Transverse colon (tissue), 4 donors: ENCODE results near the gene FAM163A. TPM values are rescaled to one million over a fixed set of nuclear protein-coding genes. Genes with fewer than 3 reads are reported as not detected.

Experiments
- DNase-seq: peaks from one replicate; pipeline ENCODE4 v3.0.0-alpha.2; 2019
- H3K27ac ChIP-seq, 4 donors: fragments of 200-600 bp; sonication (generic); 2 replicates each; pipeline ENCODE4 v1.5.1; 2016 to 2018; ENCODE audit warnings: inconsistent platforms in 4 of 4
- H3K27me3 ChIP-seq: fragments of 200-600 bp; sonication (generic); 2 replicates; pipeline ENCODE4 v1.5.1; 2017; ENCODE audit warnings: inconsistent platforms
- H3K36me3 ChIP-seq, 4 donors: fragments of 200-600 bp; sonication (generic); 2 replicates each; pipeline ENCODE4 v1.5.1; 2017 to 2019; ENCODE audit warnings: inconsistent platforms in 4 of 4
- H3K4me1 ChIP-seq, 4 donors: fragments of 200-600 bp; sonication (generic); 2 replicates each; pipeline ENCODE4 v1.5.1; 2017 to 2020; ENCODE audit warnings: inconsistent platforms in 4 of 4
- H3K4me3 ChIP-seq, 4 donors: fragments of 200-600 bp; sonication (generic); 1 replicate in 1 of 4; 2 replicates in 3 of 4; pipeline versions ENCODE4 v1.5.1 to v1.6.1; 2017 to 2019; ENCODE audit warnings: inconsistent platforms in 4 of 4
- H3K9me3 ChIP-seq, 2 donors: fragments of 200-600 bp; sonication (generic); 2 replicates each; pipeline ENCODE4 v1.5.1; 2017 to 2019; ENCODE audit warnings: inconsistent platforms in 2 of 2
- CTCF ChIP-seq, 5 experiments: fragments of 200-600 bp in 3 of 5; fragments of 450-650 bp in 2 of 5; sonication (generic) in 3 of 5; IDR thresholded peaks; 1 replicate in 2 of 5; 2 replicates in 3 of 5; pipeline ENCODE4 v1.5.1; 2016 to 2017; ENCODE audit warnings: antibody characterized with exemption in 5 of 5, inconsistent platforms in 3 of 5, mild to moderate bottlenecking in 2 of 5, moderate library complexity in 1 of 5
- EP300 ChIP-seq: sonication (generic); formaldehyde crosslinking; IDR thresholded peaks from one replicate; pipeline ENCODE4 v1.6.1; 2017; ENCODE audit warnings: antibody characterized with exemption, low read depth
- POLR2A ChIP-seq: fragments of 450-650 bp; IDR thresholded peaks from one replicate; pipeline ENCODE4 v1.6.1; 2016; ENCODE audit warnings: antibody characterized with exemption, mild to moderate bottlenecking, moderate library complexity
- POLR2AphosphoS5 ChIP-seq, 3 donors: sonication (generic); formaldehyde crosslinking; IDR thresholded peaks; one replicate each; pipeline ENCODE4 v1.6.1; 2016; ENCODE audit warnings: antibody characterized with exemption in 3 of 3
- WGBS, 2 donors: methylation state at CpG; one replicate each; pipeline ENCODE4 v1.1.5; 2018; ENCODE audit warnings: low coverage in 1 of 2; 5-methylcytosine and 5-hydroxymethylcytosine counted together
- in situ Hi-C, 4 donors: fragments of 200-750 bp; cut with MboI; loops; one replicate each; pipeline versions ENCODE4 v1.15.0 to v1.15.1; 2017; ENCODE audit warnings: low sequenced_read_pairs in 3 of 4, low pct_ligation_motif_present in 1 of 4, low pct_unique_long_range_greater_than_20kb in 1 of 4
- intact Hi-C: fragments of 100-400 bp; cut with DNase I; formaldehyde crosslinking; loops from one replicate; pipeline ENCODE4 v1.15.1; 2023; ENCODE audit warnings: low total_unique reads
- total RNA-seq, 4 donors: library from RNA; depleted of rRNA; stranded (reverse); fragments of >200 nt; gene quantifications; one replicate each; pipeline ENCODE4 v1.1.0, GENCODE V29; 2016

The FAM163A gene
- total RNA-seq, 4 donors from 2014 or later: 0.14 to 0.60 (median 0.48) TPM; not detected in 1

GRCh38 chr1:179820226-179820970 is 77.3 kb downstream of the FAM163A start:
- no peaks in the 10 kb centered on the region for H3K9me3 ChIP-seq
- intact Hi-C loops: no loop called here
- H3K4me3 ChIP-seq: no peak overlapping the region
- no peaks in the 10 kb centered on the region for H3K27me3 ChIP-seq
- 90% methylated on average over 7 of the region's 9 CpGs; no CpG with 5 or more reads in 1 of the 2 donors for WGBS, 2 donors
- H3K4me1 ChIP-seq: peaks cover 0 to 6% (median 2%) of the 10 kb centered on the region in 4 donors
- no peaks in the 10 kb centered on the region for H3K36me3 ChIP-seq
- DNase-seq: no peak
- H3K27ac ChIP-seq: no peak overlapping the region
- in situ Hi-C loops: no loop called here
- TF ChIP-seq POLR2A: no peak
- no peak for TF ChIP-seq CTCF (IDR thresholded peaks at IDR 0.05)
- no peak for TF ChIP-seq POLR2AphosphoS5 (IDR thresholded peaks at IDR 0.05)
- TF ChIP-seq EP300: no peak

GRCh38 chr1:179821524-179821923 is 78.4 kb downstream of the FAM163A start:
- Histone ChIP-seq H3K4me1 (no peaks in the 10 kb centered on the region), H3K4me3 (no peak overlapping the region), H3K27me3 (no peaks in the 10 kb centered on the region), H3K27ac (no peak overlapping the region), H3K36me3 (no peaks in the 10 kb centered on the region), H3K9me3 (no peaks in the 10 kb centered on the region)
- WGBS, 2 donors: 83 to 87% methylated on average over 1 to 9 of the region's 9 CpGs
- no peak for DNase-seq
- TF ChIP-seq POLR2AphosphoS5 (IDR thresholded peaks at IDR 0.05) (no peak), CTCF (IDR thresholded peaks at IDR 0.05) (no peak), EP300 (no peak), POLR2A (no peak)
- in situ Hi-C loops (no loop called here), intact Hi-C loops (no loop called here)

- 85 to 91% methylated on average over 2 of the region's 2 CpGs for WGBS, 2 donors
- Histone ChIP-seq H3K27ac (no peak overlapping the region), H3K4me3 (no peak overlapping the region), H3K27me3 (no peaks in the 10 kb centered on the region), H3K9me3 (no peaks in the 10 kb centered on the region), H3K4me1 (no peaks in the 10 kb centered on the region), H3K36me3 (no peaks in the 10 kb centered on the region)
- TF ChIP-seq EP300 (no peak), CTCF (IDR thresholded peaks at IDR 0.05) (no peak), POLR2A (no peak), POLR2AphosphoS5 (IDR thresholded peaks at IDR 0.05) (no peak)
- DNase-seq: no peak
- in situ Hi-C loops: no loop called here
- intact Hi-C loops: no loop called here
Measured at GRCh38 chr1:179822065-179822464, 79.0 kb downstream of the FAM163A start.

GRCh38 chr1:179823693-179824092 is 80.6 kb downstream of the FAM163A start:
- no peak for TF ChIP-seq POLR2A
- TF ChIP-seq EP300: no peak
- no peak for TF ChIP-seq POLR2AphosphoS5 (IDR thresholded peaks at IDR 0.05)
- TF ChIP-seq CTCF (IDR thresholded peaks at IDR 0.05): no peak
- H3K9me3 ChIP-seq: no peaks in the 10 kb centered on the region
- no peak for DNase-seq
- H3K4me3 ChIP-seq: no peak overlapping the region
- H3K4me1 ChIP-seq: no peaks in the 10 kb centered on the region
- WGBS, 2 donors: 82% methylated on average over 4 of the region's 4 CpGs; no CpG with 5 or more reads in 1 of the 2 donors
- intact Hi-C loops: no loop called here
- in situ Hi-C loops: no loop called here
- H3K27ac ChIP-seq: no peak overlapping the region
- H3K36me3 ChIP-seq: no peaks in the 10 kb centered on the region
- no peaks in the 10 kb centered on the region for H3K27me3 ChIP-seq
